HG03064 (cell line): ENCODE results near the gene OLFM3.

Source experiments
- ATAC-seq: cut with Tn5 transposase; IDR thresholded peaks from one replicate; pipeline ENCODE4 v1.9.1; 2021; ENCODE audit warnings: low read depth; ENCODE audit not compliant: unreplicated experiment

OLFM3 gene

DNA sequence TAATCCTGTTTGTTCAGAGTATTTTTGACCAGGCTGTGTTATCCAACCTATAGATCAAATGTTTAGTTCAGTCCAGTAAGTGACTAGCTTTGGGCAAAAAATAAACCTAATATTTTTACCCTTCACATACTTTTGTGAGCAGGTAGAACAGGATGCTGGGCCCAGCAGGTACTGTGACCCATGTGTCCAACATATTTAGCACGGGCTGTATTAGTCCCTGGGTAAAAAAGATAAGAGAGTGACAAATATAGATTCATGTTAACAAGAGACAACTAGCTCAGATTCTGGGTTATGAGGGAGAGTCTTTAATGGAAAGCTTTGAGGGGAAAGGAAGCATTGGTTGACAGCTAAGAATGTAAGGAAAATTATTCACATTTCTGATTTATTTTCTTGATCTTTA lies 43.1 kb downstream of the OLFM3 start:
- no peak for ATAC-seq

- ATAC-seq = no peak
These were observed 50.8 kb downstream of the OLFM3 start for GRCh38 chr1:101945884-101946283.

- ATAC-seq = no peak
These were observed 53.5 kb downstream of the OLFM3 start for GRCh38 chr1:101943237-101943636.

GRCh38 chr1:101942516-101943193 lies 54.1 kb downstream of the OLFM3 start:
- no peak for ATAC-seq

GRCh38 chr1:101938681-101939080 lies 58.0 kb downstream of the OLFM3 start:
- no peak for ATAC-seq

GRCh38 chr1:101929343-101929742 lies 67.4 kb downstream of the OLFM3 start:
- no peak for ATAC-seq

DNA sequence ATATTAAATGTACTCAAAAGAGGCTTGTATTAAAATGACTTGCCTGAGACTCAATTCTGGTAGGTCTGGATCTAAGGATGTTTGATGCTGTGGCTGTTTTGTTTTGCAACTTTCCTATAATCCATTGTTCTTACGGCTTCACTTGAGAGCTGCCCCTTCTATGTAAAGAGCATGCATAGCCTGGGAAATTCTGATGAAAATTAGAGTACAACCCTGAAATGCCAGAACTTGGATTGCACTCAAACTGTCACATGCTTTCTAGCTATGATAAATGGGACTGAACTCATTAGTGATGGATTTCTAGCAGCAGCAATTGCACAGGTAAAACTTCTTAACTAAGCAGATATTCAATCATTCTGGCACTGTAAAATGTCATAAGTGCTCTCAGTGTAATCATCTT lies 67.9 kb downstream of the OLFM3 start:
- ATAC-seq = no peak

GRCh38 chr1:101924700-101925099 lies 72.0 kb downstream of the OLFM3 start:
- ATAC-seq = no peak

- no peak for ATAC-seq
These were observed 76.1 kb downstream of the OLFM3 start for GRCh38 chr1:101920577-101920976.

- ATAC-seq = no peak
These were observed 78.4 kb downstream of the OLFM3 start for GRCh38 chr1:101918277-101918676.

DNA sequence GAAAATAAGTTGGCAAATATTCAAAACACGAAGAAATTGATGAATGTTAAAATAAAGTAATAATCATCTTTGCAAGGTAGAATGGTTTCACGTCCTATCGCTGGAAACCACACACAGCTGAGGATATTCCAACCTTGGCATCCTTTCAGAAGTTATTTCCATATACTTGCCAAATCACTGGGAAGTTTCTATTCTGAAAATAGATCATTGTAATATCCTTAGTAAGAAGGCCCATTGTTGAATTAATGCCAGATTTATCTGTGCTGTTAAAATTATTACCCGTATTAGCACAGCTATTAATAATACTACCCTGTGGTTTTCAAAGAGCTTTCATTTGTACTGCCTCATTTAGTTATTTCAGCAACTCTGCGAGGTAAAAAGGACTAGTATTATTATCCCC lies 81.1 kb downstream of the OLFM3 start:
- ATAC-seq = no peak

GRCh38 chr1:101914473-101915242 lies 82.1 kb downstream of the OLFM3 start:
- no peak for ATAC-seq

GRCh38 chr1:101911894-101912293 lies 84.8 kb downstream of the OLFM3 start:
- no peak for ATAC-seq

DNA sequence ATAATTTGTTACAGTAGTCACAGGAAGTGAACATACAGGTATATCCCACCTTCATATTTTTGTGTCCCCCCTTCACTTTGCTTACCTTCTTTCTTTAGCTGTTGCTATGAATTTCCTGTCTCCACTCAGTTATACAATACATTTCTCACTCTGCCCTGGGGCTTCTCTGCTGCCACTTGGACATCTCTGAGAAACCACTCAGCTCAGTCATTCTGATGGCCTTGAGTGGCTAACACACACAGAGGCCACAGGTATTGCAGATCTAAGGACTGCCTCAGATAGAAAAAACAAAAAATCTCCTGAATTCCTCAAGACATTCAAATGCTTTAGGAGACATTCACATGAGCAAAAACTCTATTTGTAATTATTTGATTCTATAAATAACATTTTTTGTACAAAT lies 87.7 kb downstream of the OLFM3 start:
- ATAC-seq = no peak

DNA sequence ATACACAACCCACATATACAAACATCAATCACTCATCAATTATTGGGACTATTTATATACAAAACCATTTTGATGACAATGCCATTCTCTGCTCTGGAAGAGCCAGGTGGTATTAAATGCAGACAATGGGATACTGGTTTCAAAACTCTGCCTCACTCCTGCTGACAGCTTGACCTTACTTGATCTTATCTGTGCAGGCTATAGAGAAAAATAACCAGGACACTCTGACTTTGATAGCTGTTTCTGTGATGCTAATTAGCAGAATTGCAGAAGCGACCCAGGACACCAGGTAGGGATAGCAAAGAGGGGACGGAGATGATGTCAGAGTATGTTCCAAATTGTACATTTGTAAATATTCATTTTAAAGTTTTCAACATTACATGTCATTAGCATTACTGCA lies 89.5 kb downstream of the OLFM3 start:
- no peak for ATAC-seq

- no peak for ATAC-seq
These were observed 91.4 kb downstream of the OLFM3 start for GRCh38 chr1:101905283-101905835.

- ATAC-seq = no peak
These were observed 94.5 kb downstream of the OLFM3 start for GRCh38 chr1:101902199-101902598.

GRCh38 chr1:101898137-101898536 lies 98.6 kb downstream of the OLFM3 start:
- no peak for ATAC-seq

- no peak for ATAC-seq
These were observed 112.1 kb downstream of the OLFM3 start for GRCh38 chr1:101884621-101885020.

GRCh38 chr1:101875891-101876290 lies 120.8 kb downstream of the OLFM3 start:
- no peak for ATAC-seq

GRCh38 chr1:101873672-101874071 lies 123.1 kb downstream of the OLFM3 start:
- no peak for ATAC-seq

DNA sequence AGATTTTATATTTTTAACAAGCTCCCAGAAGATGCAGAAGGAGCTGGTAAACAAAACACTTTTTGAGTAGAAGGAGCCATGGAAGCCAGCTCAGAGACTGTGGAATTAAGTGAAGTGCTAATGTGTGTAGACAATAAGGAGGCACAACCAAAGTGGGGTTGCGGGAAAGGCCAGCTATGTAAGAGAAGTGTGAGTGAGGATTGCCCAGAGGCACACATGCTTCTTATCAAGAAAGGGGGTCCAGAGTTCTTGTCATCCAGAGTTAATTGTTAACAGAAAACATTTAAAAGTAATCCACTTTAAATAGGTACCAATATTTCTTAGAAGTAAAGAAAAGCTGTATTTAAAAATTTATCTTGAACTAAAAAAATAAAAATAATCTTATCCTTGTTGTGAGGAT lies 136.8 kb downstream of the OLFM3 start:
- ATAC-seq = no peak
